Breast epithelium (tissue), 3 donors: ENCODE measurements around the gene FAM107A.

Experiments used
- CTCF ChIP-seq, 3 donors: fragments of 450-650 bp; IDR thresholded peaks; one replicate each; pipeline ENCODE4 v1.5.1; 2016 to 2017; ENCODE audit warnings: antibody characterized with exemption in 3 of 3, mild to moderate bottlenecking in 3 of 3, moderate library complexity in 3 of 3
- POLR2AphosphoS5 ChIP-seq, 3 donors: sonication (generic); formaldehyde crosslinking; IDR thresholded peaks; one replicate each; pipeline ENCODE4 v1.6.1; 2017; ENCODE audit warnings: antibody characterized with exemption in 3 of 3

GRCh38 chr3:58574682-58575081 is 2.5 kb downstream of the FAM107A start:
- TF ChIP-seq CTCF (IDR thresholded peaks at IDR 0.05) (no peak), POLR2AphosphoS5 (IDR thresholded peaks at IDR 0.05) (no peak)
